ENCODE measurements around the gene HUNK. TPM values are rescaled to one million over a fixed set of nuclear protein-coding genes. Genes with fewer than 3 reads are reported as not detected.
"Not testable (repeated sequence)": the region's sequence is repeated elsewhere in the genome, so short reads cannot be mapped to it uniquely, and the experiment has no call there.

HUNK gene
- total RNA-seq, 2 donors from 2014 or later, result 5.8 to 8.4 TPM

DNA sequence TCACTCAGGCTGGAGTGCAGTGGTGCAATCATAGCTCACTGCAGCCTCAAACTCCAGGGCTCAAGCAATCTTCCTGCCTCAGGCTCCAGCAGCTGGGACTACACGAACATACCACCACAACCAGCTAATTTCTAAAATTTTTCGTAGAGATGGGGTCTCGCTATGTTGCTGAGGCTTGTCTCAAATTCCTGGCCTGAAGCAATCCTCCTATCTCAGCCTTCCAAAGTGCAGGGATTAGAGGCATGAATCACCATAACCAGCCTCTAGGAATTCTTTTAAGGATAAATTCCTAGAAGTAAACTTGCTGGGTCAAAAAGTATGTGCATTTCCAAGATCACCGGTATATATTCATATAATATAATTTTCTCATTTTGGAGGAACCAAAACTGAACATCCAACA, 17.6 kb upstream of the HUNK start:
- Mint-ChIP-seq H3K4me1 (no peaks in the 10 kb centered on the region), H3K4me3 (no peak overlapping the region), H3K27ac (no peak overlapping the region), H3K9me3 (peaks cover 12% of the 10 kb centered on the region), H3K36me3 (ENCODE audit: low read depth) (no peaks in the 10 kb centered on the region), H3K27me3 (ENCODE audit: insufficient read depth) (no peaks in the 10 kb centered on the region)
- no peak overlapping the region for H3K4me3 ChIP-seq (ENCODE audit: low read length)
- H3K4me1 ChIP-seq (ENCODE audit: control insufficient read depth, insufficient read depth, low read length), result no peaks in the 10 kb centered on the region
- H3K36me3 ChIP-seq (ENCODE audit: control insufficient read depth, insufficient read depth, low read length), result no peaks in the 10 kb centered on the region
- no peaks in the 10 kb centered on the region for H3K27me3 ChIP-seq (ENCODE audit: control insufficient read depth, insufficient read depth, low read length, poor library complexity, severe bottlenecking)
- H3K9ac ChIP-seq (ENCODE audit: extremely low read depth, low read length, poor library complexity, severe bottlenecking), result no peak overlapping the region
- no peak for DNase-seq
- H3K27ac ChIP-seq (ENCODE audit: low read depth, low read length), result no peak overlapping the region
- TF ChIP-seq, protein P1, sequence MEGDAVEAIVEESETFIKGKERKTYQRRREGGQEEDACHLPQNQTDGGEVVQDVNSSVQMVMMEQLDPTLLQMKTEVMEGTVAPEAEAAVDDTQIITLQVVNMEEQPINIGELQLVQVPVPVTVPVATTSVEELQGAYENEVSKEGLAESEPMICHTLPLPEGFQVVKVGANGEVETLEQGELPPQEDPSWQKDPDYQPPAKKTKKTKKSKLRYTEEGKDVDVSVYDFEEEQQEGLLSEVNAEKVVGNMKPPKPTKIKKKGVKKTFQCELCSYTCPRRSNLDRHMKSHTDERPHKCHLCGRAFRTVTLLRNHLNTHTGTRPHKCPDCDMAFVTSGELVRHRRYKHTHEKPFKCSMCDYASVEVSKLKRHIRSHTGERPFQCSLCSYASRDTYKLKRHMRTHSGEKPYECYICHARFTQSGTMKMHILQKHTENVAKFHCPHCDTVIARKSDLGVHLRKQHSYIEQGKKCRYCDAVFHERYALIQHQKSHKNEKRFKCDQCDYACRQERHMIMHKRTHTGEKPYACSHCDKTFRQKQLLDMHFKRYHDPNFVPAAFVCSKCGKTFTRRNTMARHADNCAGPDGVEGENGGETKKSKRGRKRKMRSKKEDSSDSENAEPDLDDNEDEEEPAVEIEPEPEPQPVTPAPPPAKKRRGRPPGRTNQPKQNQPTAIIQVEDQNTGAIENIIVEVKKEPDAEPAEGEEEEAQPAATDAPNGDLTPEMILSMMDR (conservative IDR thresholded peaks at IDR 0.05), result no peak
- no peaks in the 10 kb centered on the region for H3K9me3 ChIP-seq (ENCODE audit: control insufficient read depth, low read length)
- 83 to 87% methylated on average over 3 of the region's 4 CpGs for WGBS, 2 experiments (ENCODE audit: insufficient coverage in 1 of 2, insufficient read length in 1 of 2)

DNA sequence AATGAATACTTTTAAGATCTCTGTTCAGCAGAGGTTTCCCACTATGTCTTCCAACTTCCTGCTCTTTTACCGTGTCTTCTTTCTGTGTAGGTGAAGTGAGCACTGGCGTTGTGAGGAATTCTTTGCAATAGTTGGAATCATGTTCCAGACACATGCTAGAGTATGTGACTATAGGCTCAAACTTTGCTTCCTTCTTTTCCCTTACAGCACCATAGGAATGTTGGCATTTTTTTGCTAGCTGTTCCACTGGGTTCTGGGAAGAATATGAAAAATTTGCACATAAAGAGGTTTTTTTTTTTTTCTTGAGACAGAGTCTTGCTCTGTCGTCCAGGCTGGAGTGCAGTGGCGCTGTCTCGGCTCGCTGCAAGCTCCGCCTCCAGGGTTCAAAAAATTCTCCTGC, 15.7 kb upstream of the HUNK start:
- H3K4me3 ChIP-seq (ENCODE audit: low read length), result no peak overlapping the region
- Mint-ChIP-seq H3K9me3 (peaks cover 4% of the 10 kb centered on the region), H3K36me3 (ENCODE audit: low read depth) (no peaks in the 10 kb centered on the region), H3K27ac (no peak overlapping the region), H3K27me3 (ENCODE audit: insufficient read depth) (no peaks in the 10 kb centered on the region), H3K4me1 (no peaks in the 10 kb centered on the region), H3K4me3 (no peak overlapping the region)
- H3K9ac ChIP-seq (ENCODE audit: extremely low read depth, low read length, poor library complexity, severe bottlenecking), result no peak overlapping the region
- TF ChIP-seq, protein P1 (conservative IDR thresholded peaks at IDR 0.05), result no peak
- no peak overlapping the region for H3K27ac ChIP-seq (ENCODE audit: low read depth, low read length)
- WGBS, 2 experiments (ENCODE audit: insufficient coverage in 1 of 2, insufficient read length in 1 of 2), result 93 to 96% methylated on average over 5 to 7 of the region's 7 CpGs
- H3K36me3 ChIP-seq (ENCODE audit: control insufficient read depth, insufficient read depth, low read length), result no peaks in the 10 kb centered on the region
- H3K9me3 ChIP-seq (ENCODE audit: control insufficient read depth, low read length), result no peaks in the 10 kb centered on the region
- H3K27me3 ChIP-seq (ENCODE audit: control insufficient read depth, insufficient read depth, low read length, poor library complexity, severe bottlenecking), result no peaks in the 10 kb centered on the region
- no peak for DNase-seq
- H3K4me1 ChIP-seq (ENCODE audit: control insufficient read depth, insufficient read depth, low read length), result no peaks in the 10 kb centered on the region

DNA sequence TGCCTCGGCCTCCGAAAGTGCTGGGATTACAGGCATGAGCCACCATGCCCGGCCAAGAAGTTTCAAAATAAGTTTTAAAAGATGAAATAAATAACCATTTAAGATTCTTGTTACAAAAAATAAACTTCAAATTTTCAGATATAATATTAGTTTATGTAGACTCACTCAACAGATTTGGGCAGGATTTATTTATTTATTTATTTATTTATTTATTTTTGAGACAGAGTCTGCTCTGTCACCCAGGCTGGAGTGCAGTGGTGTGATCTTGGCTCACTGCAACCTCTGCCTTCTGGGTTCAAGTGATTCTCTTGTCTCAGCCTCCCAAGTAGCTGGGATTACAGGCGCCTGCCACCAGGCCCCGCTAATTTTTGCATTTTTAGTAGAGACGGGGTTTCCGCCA, 15.2 kb upstream of the HUNK start:
- not testable (repeated sequence) for H3K4me1 Mint-ChIP-seq; H3K4me3 ChIP-seq (ENCODE audit: low read length); H3K9ac ChIP-seq (ENCODE audit: extremely low read depth, low read length, poor library complexity, severe bottlenecking); DNase-seq; H3K27me3 ChIP-seq (ENCODE audit: control insufficient read depth, insufficient read depth, low read length, poor library complexity, severe bottlenecking); H3K36me3 Mint-ChIP-seq (ENCODE audit: low read depth); H3K27me3 Mint-ChIP-seq (ENCODE audit: insufficient read depth); H3K9me3 Mint-ChIP-seq; H3K27ac Mint-ChIP-seq; H3K4me3 Mint-ChIP-seq; H3K4me1 ChIP-seq (ENCODE audit: control insufficient read depth, insufficient read depth, low read length); H3K27ac ChIP-seq (ENCODE audit: low read depth, low read length); H3K9me3 ChIP-seq (ENCODE audit: control insufficient read depth, low read length); H3K36me3 ChIP-seq (ENCODE audit: control insufficient read depth, insufficient read depth, low read length)
- WGBS, 2 experiments (ENCODE audit: insufficient coverage in 1 of 2, insufficient read length in 1 of 2), result 80 to 100% methylated on average over 2 to 6 of the region's 7 CpGs

DNA sequence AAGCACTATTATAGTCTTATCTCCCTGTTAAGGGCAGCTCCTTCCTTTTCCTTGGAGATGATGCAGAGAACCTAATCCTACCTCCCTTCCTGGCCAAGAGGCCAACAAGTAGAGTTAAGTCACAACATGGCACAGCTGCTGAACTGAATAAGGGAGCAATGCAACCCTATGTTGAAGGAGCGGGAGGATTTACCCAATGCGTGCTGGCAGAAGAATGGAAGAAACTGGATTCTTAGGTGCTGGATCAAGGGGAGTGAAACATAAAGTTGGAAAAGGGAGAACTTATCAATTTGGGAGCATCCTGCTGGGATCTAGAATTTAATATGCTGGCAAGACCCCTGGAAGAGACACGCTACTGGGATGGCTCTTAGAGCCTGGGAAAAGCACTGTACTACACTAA, 12.0 kb upstream of the HUNK start:
- H3K36me3 Mint-ChIP-seq (ENCODE audit: low read depth), result no peaks in the 10 kb centered on the region
- Histone ChIP-seq H3K27me3 (ENCODE audit: control insufficient read depth, insufficient read depth, low read length, poor library complexity, severe bottlenecking) (no peaks in the 10 kb centered on the region), H3K4me3 (ENCODE audit: low read length) (no peak overlapping the region), H3K36me3 (ENCODE audit: control insufficient read depth, insufficient read depth, low read length) (no peaks in the 10 kb centered on the region), H3K9ac (ENCODE audit: extremely low read depth, low read length, poor library complexity, severe bottlenecking) (no peak overlapping the region), H3K4me1 (ENCODE audit: control insufficient read depth, insufficient read depth, low read length) (no peaks in the 10 kb centered on the region), H3K27ac (ENCODE audit: low read depth, low read length) (no peak overlapping the region), H3K9me3 (ENCODE audit: control insufficient read depth, low read length) (no peaks in the 10 kb centered on the region)
- no peaks in the 10 kb centered on the region for H3K27me3 Mint-ChIP-seq (ENCODE audit: insufficient read depth)
- TF ChIP-seq, protein P1 (conservative IDR thresholded peaks at IDR 0.05), result no peak
- no peaks in the 10 kb centered on the region for H3K4me1 Mint-ChIP-seq
- H3K27ac Mint-ChIP-seq, result no peak overlapping the region
- DNase-seq, result no peak
- 90 to 94% methylated on average over 3 of the region's 3 CpGs for WGBS, 2 experiments (ENCODE audit: insufficient coverage in 1 of 2, insufficient read length in 1 of 2)
- no peak overlapping the region for H3K4me3 Mint-ChIP-seq
- no peaks in the 10 kb centered on the region for H3K9me3 Mint-ChIP-seq
